SK-N-SH (cell line): Measurements from ENCODE around the gene ADCY1. TPM values are rescaled to one million over a fixed set of nuclear protein-coding genes. Genes with fewer than 3 reads are reported as not detected.

Source experiments
- CTCF ChIA-PET: fragments of 300-600, 350-600 bp; formaldehyde crosslinking; extraction: SDS; loops from one replicate; lab custom pipeline; 2021; lab: Yijun Ruan, JAX
- POLR2A ChIA-PET: fragments of 350-600 bp; sonication (Branson Sonifier 250); formaldehyde crosslinking; extraction: SDS; loops from one replicate; lab custom pipeline; 2020; ENCODE audit warnings: antibody characterized with exemption, inconsistent platforms; lab: Yijun Ruan, JAX
- DNase-seq: peaks from one replicate; pipeline ENCODE4 v3.0.0; 2012
- H2AFZ ChIP-seq: fragments of 200-600 bp; sonication (generic); 2 replicates; pipeline ENCODE4 v1.8.1; 2016; ENCODE audit warnings: antibody characterized with exemption, mild to moderate bottlenecking, low read depth
- H3F3A ChIP-seq: fragments of 200-600 bp; sonication (generic); replicated peaks from 2 replicates; pipeline ENCODE3; 2016; ENCODE audit warnings: antibody characterized with exemption, mild to moderate bottlenecking; ENCODE audit not compliant: insufficient read depth
- H3K27ac ChIP-seq, 2 experiments: fragments of 200-500 bp in 1 of 2; fragments of 200-600 bp in 1 of 2; sonication (Bioruptor generic) in 1 of 2; sonication (generic), shearing (Covaris generic) in 1 of 2; 2 replicates each; pipeline versions ENCODE4 v1.5.1 to v1.6.1; 2014 to 2016; ENCODE audit warnings: low read depth in 2 of 2, inconsistent platforms in 1 of 2, low read length in 1 of 2, mild to moderate bottlenecking in 1 of 2, mixed read lengths in 1 of 2
- H3K27me3 ChIP-seq: fragments of 200-600 bp; sonication (generic), shearing (Covaris generic); 2 replicates; pipeline ENCODE4 v1.6.1; 2016; ENCODE audit warnings: mixed run types; ENCODE audit not compliant: insufficient read depth
- H3K36me3 ChIP-seq, 2 experiments: fragments of 200-500 bp in 1 of 2; fragments of 200-600 bp in 1 of 2; sonication (Bioruptor generic) in 1 of 2; sonication (generic) in 1 of 2; replicated peaks in 1 of 2; 2 replicates each; pipeline versions ENCODE3 to v1.5.1; 2014 to 2016; ENCODE audit warnings: low read length in 1 of 2, mild to moderate bottlenecking in 1 of 2; ENCODE audit not compliant: insufficient read depth in 2 of 2, control insufficient read depth in 1 of 2
- H3K4me1 ChIP-seq, 2 experiments: fragments of 200-500 bp in 1 of 2; fragments of 200-600 bp in 1 of 2; sonication (Bioruptor generic) in 1 of 2; sonication (generic), shearing (Covaris generic) in 1 of 2; 2 replicates each; pipeline versions ENCODE4 v1.5.1 to v1.6.1; 2014 to 2016; ENCODE audit warnings: low read depth in 1 of 2, low read length in 1 of 2, mixed run types in 1 of 2; ENCODE audit not compliant: insufficient read depth in 2 of 2, control insufficient read depth in 1 of 2
- H3K4me2 ChIP-seq: fragments of 200-600 bp; sonication (generic), shearing (Covaris generic); 2 replicates; pipeline ENCODE4 v1.6.1; 2017; ENCODE audit warnings: mixed run types
- H3K4me3 ChIP-seq, 2 experiments: fragments of 200-500 bp in 1 of 2; fragments of 200-600 bp in 1 of 2; sonication (Bioruptor generic) in 1 of 2; sonication (generic), shearing (Covaris generic) in 1 of 2; 2 replicates each; pipeline versions ENCODE4 v1.5.1 to v1.8.1; 2014 to 2016; ENCODE audit warnings: low read depth in 2 of 2, inconsistent platforms in 1 of 2, low read length in 1 of 2, mild to moderate bottlenecking in 1 of 2, mixed read lengths in 1 of 2, moderate library complexity in 1 of 2
- H3K79me2 ChIP-seq: fragments of 200-600 bp; sonication (generic); 2 replicates; pipeline ENCODE4 v1.8.1; 2017; ENCODE audit warnings: mild to moderate bottlenecking; ENCODE audit not compliant: insufficient read depth
- H3K9ac ChIP-seq: fragments of 200-600 bp; sonication (generic); 2 replicates; pipeline ENCODE4 v1.6.1; 2017; ENCODE audit warnings: mixed run types
- H3K9me2 ChIP-seq: fragments of 200-600 bp; sonication (generic); 2 replicates; pipeline ENCODE4 v1.6.1; 2017; ENCODE audit warnings: mixed run types
- H3K9me3 ChIP-seq: fragments of 200-600 bp; sonication (generic); 2 replicates; pipeline ENCODE4 v1.6.1; 2017; ENCODE audit warnings: mixed run types, mild to moderate bottlenecking, moderate library complexity
- H4K20me1 ChIP-seq: fragments of 200-600 bp; sonication (generic); 2 replicates; pipeline ENCODE4 v1.6.1; 2017; ENCODE audit warnings: mild to moderate bottlenecking, mixed run types; ENCODE audit not compliant: insufficient read depth
- CHD2 ChIP-seq: fragments of 150-350 bp; IDR thresholded peaks from 2 replicates; pipeline ENCODE4 v1.6.1; 2018; ENCODE audit warnings: low read length; ENCODE audit not compliant: partially characterized antibody
- EP300 ChIP-seq, 2 experiments: IDR thresholded peaks; 2 replicates each; pipeline versions ENCODE4 v1.4.0 to v1.6.1; 2012; ENCODE audit warnings: borderline replicate concordance in 1 of 2, low read depth in 1 of 2, low read length in 1 of 2
- EZH2phosphoT487 ChIP-seq: fragments of 200-600 bp; sonication (generic); IDR thresholded peaks from 2 replicates; pipeline ENCODE4 v1.6.1; 2017; ENCODE audit warnings: low read depth, mixed run types, mild to moderate bottlenecking, antibody characterized with exemption, moderate library complexity, borderline replicate concordance
- FOXJ3 ChIP-seq: sonication (generic); formaldehyde crosslinking; IDR thresholded peaks from 2 replicates; pipeline ENCODE4 v1.5.1; 2020; ENCODE audit warnings: mild to moderate bottlenecking, missing genetic modification reagents
- FOXM1 ChIP-seq: IDR thresholded peaks from 2 replicates; pipeline ENCODE4 v1.4.0; 2012; ENCODE audit warnings: low read depth, mild to moderate bottlenecking
- JUND ChIP-seq: IDR thresholded peaks from 2 replicates; pipeline ENCODE4 v1.4.0; 2012
- MXI1 ChIP-seq: IDR thresholded peaks from 2 replicates; pipeline ENCODE4 v1.6.1; 2012; ENCODE audit warnings: mild to moderate bottlenecking, low read depth, low read length, improper control_type of control experiment
- NFIC ChIP-seq: IDR thresholded peaks from 2 replicates; pipeline ENCODE4 v1.4.0; 2012; ENCODE audit warnings: borderline replicate concordance
- NRF1 ChIP-seq: IDR thresholded peaks from 2 replicates; pipeline ENCODE4 v1.6.1; 2012; ENCODE audit warnings: low read depth, mild to moderate bottlenecking, low read length
- POLR2AphosphoS5 ChIP-seq: IDR thresholded peaks from 2 replicates; pipeline ENCODE4 v1.6.1; 2012; ENCODE audit warnings: low read depth, low read length
- RAD21 ChIP-seq: IDR thresholded peaks from 2 replicates; pipeline ENCODE4 v1.6.1; 2012; ENCODE audit warnings: mild to moderate bottlenecking, low read length
- RCOR1 ChIP-seq: fragments of 150-350 bp; IDR thresholded peaks from 2 replicates; pipeline ENCODE4 v1.6.1; 2017; ENCODE audit warnings: antibody characterized with exemption, low read length
- RFX5 ChIP-seq: IDR thresholded peaks from 2 replicates; pipeline ENCODE4 v1.6.1; 2012; ENCODE audit warnings: mild to moderate bottlenecking, improper control_type of control experiment, low read length
- RXRA ChIP-seq: IDR thresholded peaks from 2 replicates; pipeline ENCODE4 v1.4.0; 2012; ENCODE audit warnings: low read depth, mild to moderate bottlenecking, borderline replicate concordance
- SIN3A ChIP-seq: IDR thresholded peaks from 2 replicates; pipeline ENCODE4 v1.6.1; 2012; ENCODE audit warnings: low read depth, mild to moderate bottlenecking, low read length, moderate library complexity, borderline replicate concordance
- TAF1 ChIP-seq: IDR thresholded peaks from 2 replicates; pipeline ENCODE4 v1.6.1; 2012; ENCODE audit warnings: low read depth, mild to moderate bottlenecking, low read length, moderate library complexity, borderline replicate concordance
- YY1 ChIP-seq: IDR thresholded peaks from 2 replicates; pipeline ENCODE4 v1.4.0; 2012; ENCODE audit warnings: low read depth, mild to moderate bottlenecking
- ZBTB33 ChIP-seq: IDR thresholded peaks from 2 replicates; pipeline ENCODE4 v1.4.0; 2012; ENCODE audit warnings: low read depth, borderline replicate concordance
- WGBS: methylation state at CpG from one replicate; pipeline ENCODE4 v1.1.6; 2017; ENCODE audit warnings: low lambda C conversion rate; 5-methylcytosine and 5-hydroxymethylcytosine counted together
- polyA plus RNA-seq, 3 experiments: library from polyadenylated mRNA; depleted of rRNA; stranded (reverse); fragments of >200 nt; gene quantifications; 2 replicates each; pipeline ENCODE4 v1.2.3, GENCODE V29; 2012
- TF ChIP-seq, protein P1 (sequence below): IDR thresholded peaks from 2 replicates; pipeline ENCODE4 v1.4.0; 2012; ENCODE audit warnings: low read depth
- TF ChIP-seq, protein P2 (sequence below): IDR thresholded peaks from 2 replicates; pipeline ENCODE4; 2012

Gene ADCY1
- polyA plus RNA-seq, 1 of the 3 experiments (the other 2 are of a cell fraction), result 0.16 TPM

DNA sequence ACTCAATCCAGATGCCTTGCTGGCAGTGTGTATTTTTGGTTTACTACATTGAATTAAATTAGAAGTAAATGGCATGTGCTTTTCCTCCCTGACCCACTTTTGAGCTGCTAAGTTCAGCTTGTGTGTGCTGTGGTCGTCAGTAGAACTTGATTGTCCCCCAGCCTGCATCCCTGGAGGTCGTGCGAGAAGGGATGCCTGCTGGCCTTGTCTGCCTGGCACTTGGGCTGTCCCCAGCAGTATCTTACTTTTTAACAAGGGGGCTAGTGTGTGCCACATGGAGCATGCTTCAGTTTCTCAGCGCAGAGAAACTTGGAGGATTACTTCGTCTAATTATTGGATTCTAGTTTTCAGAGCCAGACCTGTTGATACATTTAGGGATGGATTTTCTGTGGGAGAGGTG, 80.2 kb downstream of the ADCY1 start:
- ChIA-PET POLR2A (no interaction called here), CTCF (interaction anchor here (1.2 kb wide), 1 partner anchor 8 kb away, joined by 3 read pairs; no protein-coding TSS in a partner anchor)
- Histone ChIP-seq H3K79me2 (no peaks in the 10 kb centered on the region), H3K4me2 (no peak overlapping the region), H3K9me2 (no peaks in the 10 kb centered on the region), H3K9ac (no peak overlapping the region), H3F3A (no peaks in the 10 kb centered on the region), H4K20me1 (no peaks in the 10 kb centered on the region), H3K4me1 (peaks cover 0 to 19% of the 10 kb centered on the region in 2 experiments; a peak in 1 of 4 replicates), H3K36me3 (no peaks in the 10 kb centered on the region), H3K27ac (no peak overlapping the region), H3K4me3 (no peak overlapping the region), H3K9me3 (no peaks in the 10 kb centered on the region), H3K27me3 (no peaks in the 10 kb centered on the region), H2AFZ (no peak overlapping the region)
- DNase-seq, result no peak
- 55% methylated on average over 5 of the region's 5 CpGs for WGBS
- TF ChIP-seq EZH2phosphoT487, result no peak

DNA sequence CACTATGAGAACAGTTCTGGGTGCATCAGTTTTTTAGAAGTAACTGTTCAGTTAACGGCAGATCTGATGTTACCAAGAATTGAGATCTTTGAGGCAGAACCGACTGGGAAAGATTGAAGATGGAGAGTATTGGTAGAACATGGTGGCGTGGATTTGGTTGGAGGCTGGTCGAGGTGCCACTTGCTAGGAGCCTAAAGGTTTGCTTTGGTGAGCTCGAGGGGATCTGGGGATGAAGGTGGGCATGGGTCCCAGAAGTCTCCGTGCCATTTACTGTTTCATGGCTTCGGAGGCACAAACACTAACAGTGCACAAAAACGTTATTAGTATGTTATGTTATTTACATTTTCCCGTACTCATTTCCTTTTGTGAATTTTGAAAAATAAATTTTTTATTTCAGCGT, 81.4 kb downstream of the ADCY1 start:
- H3F3A ChIP-seq, result no peaks in the 10 kb centered on the region
- H3K36me3 ChIP-seq, result no peaks in the 10 kb centered on the region
- H3K4me1 ChIP-seq, result peaks cover 0 to 19% of the 10 kb centered on the region in 2 experiments; a peak in 1 of 4 replicates
- no peaks in the 10 kb centered on the region for H3K9me2 ChIP-seq
- H3K9me3 ChIP-seq, result no peaks in the 10 kb centered on the region
- no peak overlapping the region for H3K4me2 ChIP-seq
- 40% methylated on average over 10 of the region's 10 CpGs for WGBS
- H3K27me3 ChIP-seq, result no peaks in the 10 kb centered on the region
- ChIA-PET CTCF (interaction anchor here (1.2 to 1.3 kb wide), 3 partner anchors 8 to 520 kb away, joined by 3 read pairs; no protein-coding TSS in a partner anchor), POLR2A (no interaction called here)
- no peaks in the 10 kb centered on the region for H3K79me2 ChIP-seq
- H2AFZ ChIP-seq, result no peak overlapping the region
- TF ChIP-seq, protein P1, sequence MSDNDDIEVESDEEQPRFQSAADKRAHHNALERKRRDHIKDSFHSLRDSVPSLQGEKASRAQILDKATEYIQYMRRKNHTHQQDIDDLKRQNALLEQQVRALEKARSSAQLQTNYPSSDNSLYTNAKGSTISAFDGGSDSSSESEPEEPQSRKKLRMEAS, result no peak
- TF ChIP-seq JUND, result no peak
- no peak for TF ChIP-seq TAF1
- TF ChIP-seq NFIC, result no peak
- no peak for TF ChIP-seq SIN3A
- TF ChIP-seq EP300 (IDR thresholded peaks at IDR 0.05; ENCODE audit: borderline replicate concordance in 1 of 2, low read depth in 1 of 2, low read length in 1 of 2), result no peak
- TF ChIP-seq, all 33 proteins: peak for 0
- Histone ChIP-seq H4K20me1 (no peaks in the 10 kb centered on the region), H3K27ac (no peak overlapping the region), H3K9ac (no peak overlapping the region), H3K4me3 (no peak overlapping the region)
- DNase-seq, result no peak

DNA sequence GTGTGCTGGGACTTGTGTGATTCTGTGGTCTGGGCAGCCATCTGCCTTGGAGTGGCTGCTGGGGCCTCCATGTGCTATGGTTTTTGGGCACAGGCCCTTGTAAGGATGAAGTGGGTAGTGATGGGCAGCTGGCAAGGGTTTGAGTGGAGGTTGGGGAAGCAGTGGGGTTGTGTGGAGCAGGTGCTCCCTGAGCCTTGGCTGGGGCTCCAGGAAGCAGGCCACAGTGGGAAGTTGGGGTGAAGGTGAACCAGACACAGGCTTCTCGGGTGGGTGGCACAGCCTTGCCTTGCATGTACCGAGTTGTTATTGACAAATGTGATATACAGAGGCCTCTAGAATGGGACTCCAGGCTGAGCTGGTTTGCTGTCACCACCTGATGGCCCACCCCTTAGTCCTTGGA, 82.3 kb downstream of the ADCY1 start:
- no peaks in the 10 kb centered on the region for H3K27me3 ChIP-seq
- DNase-seq, result no peak
- WGBS, result 11% methylated on average over 2 of the region's 2 CpGs
- TF ChIP-seq RAD21, result no peak
- TF ChIP-seq, protein P1, result no peak
- TF ChIP-seq NFIC, result no peak
- no peak for TF ChIP-seq RFX5
- no peak for TF ChIP-seq RCOR1
- TF ChIP-seq POLR2AphosphoS5, result no peak
- TF ChIP-seq TAF1, result no peak
- TF ChIP-seq NRF1, result no peak
- no peak for TF ChIP-seq ZBTB33
- no peak for TF ChIP-seq RXRA
- TF ChIP-seq FOXJ3, result no peak
- TF ChIP-seq, protein P2, sequence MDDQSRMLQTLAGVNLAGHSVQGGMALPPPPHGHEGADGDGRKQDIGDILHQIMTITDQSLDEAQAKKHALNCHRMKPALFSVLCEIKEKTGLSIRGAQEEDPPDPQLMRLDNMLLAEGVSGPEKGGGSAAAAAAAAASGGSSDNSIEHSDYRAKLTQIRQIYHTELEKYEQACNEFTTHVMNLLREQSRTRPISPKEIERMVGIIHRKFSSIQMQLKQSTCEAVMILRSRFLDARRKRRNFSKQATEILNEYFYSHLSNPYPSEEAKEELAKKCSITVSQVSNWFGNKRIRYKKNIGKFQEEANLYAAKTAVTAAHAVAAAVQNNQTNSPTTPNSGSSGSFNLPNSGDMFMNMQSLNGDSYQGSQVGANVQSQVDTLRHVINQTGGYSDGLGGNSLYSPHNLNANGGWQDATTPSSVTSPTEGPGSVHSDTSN, result no peak
- TF ChIP-seq EP300 (IDR thresholded peaks at IDR 0.05; ENCODE audit: borderline replicate concordance in 1 of 2, low read depth in 1 of 2, low read length in 1 of 2), result no peak
- no peak for TF ChIP-seq MXI1
- TF ChIP-seq CHD2, result no peak
- no peak for TF ChIP-seq FOXM1
- no peak for TF ChIP-seq YY1

More for the DNA sequence above, 82.3 kb downstream of the ADCY1 start:
- H3K9me2 ChIP-seq, result no peaks in the 10 kb centered on the region
- POLR2A ChIA-PET, result no interaction called here
- H3K4me1 ChIP-seq, result peaks cover 0 to 19% of the 10 kb centered on the region in 2 experiments; a peak in 1 of 4 replicates
- CTCF ChIA-PET, result interaction anchor here (1.3 kb wide), 1 partner anchor 521 kb away, joined by 3 read pairs; no protein-coding TSS in a partner anchor
- H3K36me3 ChIP-seq, result no peaks in the 10 kb centered on the region
- H3K4me3 ChIP-seq, result no peak overlapping the region
- H2AFZ ChIP-seq, result no peak overlapping the region
- H3K9ac ChIP-seq, result no peak overlapping the region
- no peaks in the 10 kb centered on the region for H3K9me3 ChIP-seq
- H4K20me1 ChIP-seq, result no peaks in the 10 kb centered on the region
- no peak overlapping the region for H3K4me2 ChIP-seq
- no peaks in the 10 kb centered on the region for H3K79me2 ChIP-seq
- H3F3A ChIP-seq, result no peaks in the 10 kb centered on the region
- no peak overlapping the region for H3K27ac ChIP-seq
